ENCODE data around the gene BHMT.

The BHMT gene

GRCh38 chr5:79119486-79119885 lies 7.9 kb downstream of the BHMT start:
- H3K4me3 ChIP-seq (ENCODE audit: low read length), result no peak overlapping the region
- 95% methylated on average over 3 of the region's 4 CpGs for WGBS
- H3K36me3 ChIP-seq (ENCODE audit: insufficient read depth, low read length), result no peaks in the 10 kb centered on the region
- H3K9ac ChIP-seq (ENCODE audit: low read depth, low read length), result no peak overlapping the region
- H3K9me3 ChIP-seq (ENCODE audit: insufficient read depth, low read depth, low read length), result no peaks in the 10 kb centered on the region
- H3K27ac ChIP-seq (ENCODE audit: low read depth, low read length), result no peak overlapping the region
- no peaks in the 10 kb centered on the region for H3K4me1 ChIP-seq (ENCODE audit: insufficient read depth, low read length)
- H3K27me3 ChIP-seq (ENCODE audit: insufficient read depth, low read length), result peaks cover 7% of the 10 kb centered on the region; the same call in 1 of the 2 replicates

GRCh38 chr5:79120221-79120620 lies 8.6 kb downstream of the BHMT start:
- H3K36me3 ChIP-seq (ENCODE audit: insufficient read depth, low read length), result no peaks in the 10 kb centered on the region
- no peaks in the 10 kb centered on the region for H3K9me3 ChIP-seq (ENCODE audit: insufficient read depth, low read depth, low read length)
- 94% methylated on average over 4 of the region's 4 CpGs for WGBS
- no peak overlapping the region for H3K27ac ChIP-seq (ENCODE audit: low read depth, low read length)
- H3K9ac ChIP-seq (ENCODE audit: low read depth, low read length), result no peak overlapping the region
- no peaks in the 10 kb centered on the region for H3K27me3 ChIP-seq (ENCODE audit: insufficient read depth, low read length)
- H3K4me1 ChIP-seq (ENCODE audit: insufficient read depth, low read length), result no peaks in the 10 kb centered on the region
- H3K4me3 ChIP-seq (ENCODE audit: low read length), result no peak overlapping the region

- Histone ChIP-seq H3K36me3 (ENCODE audit: insufficient read depth, low read length) (no peaks in the 10 kb centered on the region), H3K9me3 (ENCODE audit: insufficient read depth, low read depth, low read length) (no peaks in the 10 kb centered on the region), H3K4me3 (ENCODE audit: low read length) (no peak overlapping the region), H3K9ac (ENCODE audit: low read depth, low read length) (no peak overlapping the region), H3K27me3 (ENCODE audit: insufficient read depth, low read length) (no peaks in the 10 kb centered on the region), H3K4me1 (ENCODE audit: insufficient read depth, low read length) (no peaks in the 10 kb centered on the region), H3K27ac (ENCODE audit: low read depth, low read length) (no peak overlapping the region)
These were observed 11.4 kb downstream of the BHMT start for GRCh38 chr5:79122973-79123372.

- Histone ChIP-seq H3K27ac (ENCODE audit: low read depth, low read length) (no peak overlapping the region), H3K9ac (ENCODE audit: low read depth, low read length) (no peak overlapping the region), H3K36me3 (ENCODE audit: insufficient read depth, low read length) (no peaks in the 10 kb centered on the region), H3K9me3 (ENCODE audit: insufficient read depth, low read depth, low read length) (no peaks in the 10 kb centered on the region), H3K4me3 (ENCODE audit: low read length) (no peak overlapping the region), H3K27me3 (ENCODE audit: insufficient read depth, low read length) (no peaks in the 10 kb centered on the region), H3K4me1 (ENCODE audit: insufficient read depth, low read length) (no peaks in the 10 kb centered on the region)
- WGBS, result 100% methylated on average over 1 of the region's 1 CpG
These were observed 13.0 kb downstream of the BHMT start for GRCh38 chr5:79124607-79125006.

GRCh38 chr5:79130781-79131180 lies 19.2 kb downstream of the BHMT start:
- H3K4me1 ChIP-seq (ENCODE audit: insufficient read depth, low read length), result peaks cover 26% of the 10 kb centered on the region
- WGBS, result 43% methylated on average over 4 of the region's 6 CpGs
- no peak overlapping the region for H3K27ac ChIP-seq (ENCODE audit: low read depth, low read length)
- no peaks in the 10 kb centered on the region for H3K9me3 ChIP-seq (ENCODE audit: insufficient read depth, low read depth, low read length)
- H3K9ac ChIP-seq (ENCODE audit: low read depth, low read length), result no peak overlapping the region
- no peaks in the 10 kb centered on the region for H3K36me3 ChIP-seq (ENCODE audit: insufficient read depth, low read length)
- no peaks in the 10 kb centered on the region for H3K27me3 ChIP-seq (ENCODE audit: insufficient read depth, low read length)
- H3K4me3 ChIP-seq (ENCODE audit: low read length), result no peak overlapping the region

- Histone ChIP-seq H3K27ac (ENCODE audit: low read depth, low read length) (no peak overlapping the region), H3K9ac (ENCODE audit: low read depth, low read length) (no peak overlapping the region), H3K9me3 (ENCODE audit: insufficient read depth, low read depth, low read length) (no peaks in the 10 kb centered on the region), H3K36me3 (ENCODE audit: insufficient read depth, low read length) (no peaks in the 10 kb centered on the region), H3K4me1 (ENCODE audit: insufficient read depth, low read length) (peaks cover 26% of the 10 kb centered on the region), H3K4me3 (ENCODE audit: low read length) (peak overlapping the region; percentile 46), H3K27me3 (ENCODE audit: insufficient read depth, low read length) (no peaks in the 10 kb centered on the region)
- WGBS, result 24% methylated on average over 3 of the region's 4 CpGs
These were observed 21.6 kb downstream of the BHMT start for GRCh38 chr5:79133121-79133656.

- 8% methylated on average over 11 of the region's 11 CpGs for WGBS
- Histone ChIP-seq H3K4me1 (ENCODE audit: insufficient read depth, low read length) (peaks cover 26% of the 10 kb centered on the region), H3K27ac (ENCODE audit: low read depth, low read length) (peak overlapping the region; percentile 70), H3K9me3 (ENCODE audit: insufficient read depth, low read depth, low read length) (no peaks in the 10 kb centered on the region), H3K27me3 (ENCODE audit: insufficient read depth, low read length) (no peaks in the 10 kb centered on the region), H3K4me3 (ENCODE audit: low read length) (peak overlapping the region; percentile 46), H3K36me3 (ENCODE audit: insufficient read depth, low read length) (no peaks in the 10 kb centered on the region), H3K9ac (ENCODE audit: low read depth, low read length) (peak overlapping the region; percentile 66)
These were observed 22.2 kb downstream of the BHMT start for GRCh38 chr5:79133657-79134451.

GRCh38 chr5:79135790-79136553 lies 24.4 kb downstream of the BHMT start:
- Histone ChIP-seq H3K36me3 (ENCODE audit: insufficient read depth, low read length) (no peaks in the 10 kb centered on the region), H3K4me1 (ENCODE audit: insufficient read depth, low read length) (peaks cover 23% of the 10 kb centered on the region), H3K27ac (ENCODE audit: low read depth, low read length) (no peak overlapping the region), H3K27me3 (ENCODE audit: insufficient read depth, low read length) (no peaks in the 10 kb centered on the region), H3K4me3 (ENCODE audit: low read length) (no peak overlapping the region), H3K9ac (ENCODE audit: low read depth, low read length) (no peak overlapping the region), H3K9me3 (ENCODE audit: insufficient read depth, low read depth, low read length) (no peaks in the 10 kb centered on the region)
- 98% methylated on average over 5 of the region's 5 CpGs for WGBS

GRCh38 chr5:79136618-79137017 lies 25.0 kb downstream of the BHMT start:
- H3K4me3 ChIP-seq (ENCODE audit: low read length), result no peak overlapping the region
- 98% methylated on average over 2 of the region's 2 CpGs for WGBS
- no peak overlapping the region for H3K9ac ChIP-seq (ENCODE audit: low read depth, low read length)
- H3K27ac ChIP-seq (ENCODE audit: low read depth, low read length), result no peak overlapping the region
- no peaks in the 10 kb centered on the region for H3K36me3 ChIP-seq (ENCODE audit: insufficient read depth, low read length)
- H3K4me1 ChIP-seq (ENCODE audit: insufficient read depth, low read length), result peaks cover 16% of the 10 kb centered on the region
- no peaks in the 10 kb centered on the region for H3K27me3 ChIP-seq (ENCODE audit: insufficient read depth, low read length)
- no peaks in the 10 kb centered on the region for H3K9me3 ChIP-seq (ENCODE audit: insufficient read depth, low read depth, low read length)

GRCh38 chr5:79140553-79140952 lies 28.9 kb downstream of the BHMT start:
- Histone ChIP-seq H3K9ac (ENCODE audit: low read depth, low read length) (no peak overlapping the region), H3K27me3 (ENCODE audit: insufficient read depth, low read length) (no peaks in the 10 kb centered on the region), H3K36me3 (ENCODE audit: insufficient read depth, low read length) (no peaks in the 10 kb centered on the region), H3K4me1 (ENCODE audit: insufficient read depth, low read length) (peaks cover 4% of the 10 kb centered on the region), H3K4me3 (ENCODE audit: low read length) (no peak overlapping the region), H3K27ac (ENCODE audit: low read depth, low read length) (no peak overlapping the region), H3K9me3 (ENCODE audit: insufficient read depth, low read depth, low read length) (no peaks in the 10 kb centered on the region)
- WGBS, result 94% methylated on average over 3 of the region's 3 CpGs

GRCh38 chr5:79143684-79144379 lies 32.2 kb downstream of the BHMT start:
- Histone ChIP-seq H3K27me3 (ENCODE audit: insufficient read depth, low read length) (no peaks in the 10 kb centered on the region), H3K9me3 (ENCODE audit: insufficient read depth, low read depth, low read length) (no peaks in the 10 kb centered on the region), H3K9ac (ENCODE audit: low read depth, low read length) (no peak overlapping the region), H3K36me3 (ENCODE audit: insufficient read depth, low read length) (no peaks in the 10 kb centered on the region), H3K4me3 (ENCODE audit: low read length) (no peak overlapping the region), H3K4me1 (ENCODE audit: insufficient read depth, low read length) (peaks cover 14% of the 10 kb centered on the region), H3K27ac (ENCODE audit: low read depth, low read length) (no peak overlapping the region)
- WGBS, result 84% methylated on average over 6 of the region's 6 CpGs

All from HUES64 (cell line).